HG03571 (cell line): ENCODE results near the gene ATP8B4.

ENCODE experiments used
- ATAC-seq: cut with Tn5 transposase; IDR thresholded peaks from one replicate; pipeline ENCODE4 v1.9.1; 2021; ENCODE audit not compliant: unreplicated experiment

The ATP8B4 gene

GRCh38 chr15:49901321-49901720, 217.7 kb downstream of the ATP8B4 start:
- no peak for ATAC-seq

GRCh38 chr15:49900903-49901235, 218.2 kb downstream of the ATP8B4 start:
- ATAC-seq, result no peak

GRCh38 chr15:49900006-49900902, 218.8 kb downstream of the ATP8B4 start:
- no peak for ATAC-seq

DNA sequence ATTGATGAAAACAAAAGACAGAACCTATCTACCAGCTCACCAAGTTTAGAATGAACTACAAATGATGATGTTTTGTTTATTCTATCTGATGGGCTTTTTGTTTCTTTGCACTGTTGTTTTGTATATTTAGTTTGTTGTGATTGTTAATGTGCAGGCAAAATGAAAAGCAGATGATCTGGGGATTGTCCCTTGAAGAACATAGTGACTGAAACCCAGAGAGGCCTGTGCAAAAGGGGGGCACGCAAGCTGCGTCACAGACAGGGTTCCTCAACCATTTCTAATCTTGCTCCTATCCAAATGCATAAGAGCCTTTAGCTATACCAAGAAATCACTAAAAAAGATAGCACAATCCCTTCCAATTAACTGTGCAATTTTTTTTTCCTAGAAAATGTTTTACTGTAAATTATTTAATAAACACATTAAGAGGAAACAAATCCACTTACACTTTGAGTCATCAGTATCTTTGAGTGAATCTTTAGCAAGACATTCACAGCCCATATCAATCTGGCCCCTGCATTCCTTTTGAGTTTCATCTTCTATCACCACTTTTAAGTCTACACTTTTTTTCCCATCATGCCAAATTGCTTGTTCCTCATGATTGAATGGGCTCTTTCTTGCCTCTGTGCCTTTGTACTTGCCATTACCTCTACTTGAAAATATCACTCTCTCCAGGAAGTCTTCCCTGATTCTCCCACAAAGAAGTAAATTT, 220.3 kb downstream of the ATP8B4 start:
- ATAC-seq, result no peak

DNA sequence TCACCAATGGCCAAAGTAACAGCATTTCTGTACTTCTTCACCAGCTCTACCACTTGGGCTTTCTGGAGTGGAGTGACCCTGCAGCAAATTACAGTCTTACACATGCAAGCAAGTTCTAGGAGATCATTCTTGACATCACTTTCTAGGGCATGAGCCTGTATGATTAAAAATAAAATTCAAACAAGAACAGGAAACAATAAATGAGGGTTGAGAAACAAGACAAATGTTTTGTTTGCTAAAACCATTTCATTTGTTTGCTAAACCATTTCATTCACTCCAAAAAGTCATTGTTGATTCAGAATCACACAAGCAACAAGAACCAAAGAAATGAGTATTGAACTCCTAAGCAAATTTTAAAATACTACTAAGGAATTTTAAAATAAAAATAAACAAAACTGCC, 220.9 kb downstream of the ATP8B4 start:
- ATAC-seq, result no peak

- ATAC-seq, result no peak
Observed at GRCh38 chr15:49895347-49896223, 223.4 kb downstream of the ATP8B4 start.

DNA sequence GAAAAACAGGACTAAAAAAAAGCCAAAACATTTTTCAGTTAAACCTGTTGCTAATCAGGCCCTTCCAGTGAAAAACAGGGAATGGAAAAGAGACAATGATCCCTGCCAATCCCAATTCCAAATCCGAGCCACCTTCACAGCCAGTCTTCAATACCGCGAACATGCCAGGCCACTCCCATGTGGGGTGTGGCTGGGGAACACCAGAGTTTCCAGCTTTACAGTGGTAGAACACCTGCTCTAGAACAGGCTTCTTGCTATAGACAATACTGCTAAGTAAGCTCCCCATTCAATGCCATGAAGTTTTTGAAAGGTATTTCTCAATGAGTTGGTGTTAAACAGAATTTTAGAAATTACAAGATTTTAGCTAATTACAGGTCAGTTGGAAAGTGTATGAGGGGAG, 228.3 kb downstream of the ATP8B4 start:
- no peak for ATAC-seq

DNA sequence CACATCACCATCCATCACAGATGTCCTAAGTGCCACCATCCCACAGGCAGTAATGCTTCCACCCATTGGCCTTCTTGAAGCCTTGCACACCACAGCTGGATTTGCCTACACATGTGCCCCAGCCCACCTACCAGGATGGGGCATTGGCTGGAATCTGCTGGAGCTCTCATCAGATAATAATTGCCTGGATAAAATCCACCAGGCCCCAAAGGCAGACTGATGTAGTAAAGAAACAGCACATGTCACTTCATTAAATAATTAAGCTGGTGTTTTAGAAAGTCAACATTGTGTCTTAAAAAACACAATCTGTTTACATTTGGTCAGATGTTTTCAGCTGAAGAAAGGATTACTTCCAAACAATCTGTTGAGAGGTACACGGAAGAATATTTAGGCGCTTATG, 229.5 kb downstream of the ATP8B4 start:
- ATAC-seq, result no peak

GRCh38 chr15:49888734-49889133, 230.3 kb downstream of the ATP8B4 start:
- no peak for ATAC-seq

DNA sequence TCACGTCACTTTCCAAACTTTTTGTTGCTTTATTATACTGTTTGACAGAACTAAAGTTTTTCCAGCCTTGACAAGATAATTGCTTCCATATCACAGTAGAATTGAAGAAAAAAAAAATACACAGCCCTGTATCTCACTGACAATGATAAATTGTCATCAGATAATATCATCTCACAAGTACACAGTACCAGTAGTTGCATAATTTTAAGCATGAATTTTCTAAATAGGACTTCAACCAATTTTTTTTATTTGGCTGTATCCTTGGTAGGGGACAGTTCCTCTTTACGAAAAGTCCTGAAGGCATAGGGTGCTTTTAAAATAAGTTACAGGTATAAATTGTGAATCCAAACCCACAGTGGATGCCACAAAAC, 230.7 kb downstream of the ATP8B4 start:
- ATAC-seq, result no peak

- no peak for ATAC-seq
Observed at GRCh38 chr15:49887659-49888322, 231.2 kb downstream of the ATP8B4 start.

DNA sequence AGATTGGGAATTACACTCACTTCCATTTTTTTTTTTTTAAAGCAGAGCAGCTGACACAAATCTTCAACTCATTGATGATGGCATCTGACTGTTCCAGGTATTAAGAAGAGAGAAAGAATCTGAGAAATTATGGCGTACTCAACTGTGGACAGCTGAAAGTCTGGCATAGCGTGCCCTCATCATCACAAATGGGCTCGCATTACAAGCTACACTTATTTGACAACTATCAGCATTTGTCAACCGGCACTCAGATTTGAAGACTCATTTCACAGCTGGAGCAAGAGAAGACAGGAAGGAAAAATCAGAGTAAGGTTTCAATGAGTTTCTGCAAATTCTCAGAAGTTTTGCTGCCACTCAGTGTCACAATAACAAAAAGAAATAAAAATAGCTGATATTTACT, 235.9 kb downstream of the ATP8B4 start:
- ATAC-seq, result no peak

DNA sequence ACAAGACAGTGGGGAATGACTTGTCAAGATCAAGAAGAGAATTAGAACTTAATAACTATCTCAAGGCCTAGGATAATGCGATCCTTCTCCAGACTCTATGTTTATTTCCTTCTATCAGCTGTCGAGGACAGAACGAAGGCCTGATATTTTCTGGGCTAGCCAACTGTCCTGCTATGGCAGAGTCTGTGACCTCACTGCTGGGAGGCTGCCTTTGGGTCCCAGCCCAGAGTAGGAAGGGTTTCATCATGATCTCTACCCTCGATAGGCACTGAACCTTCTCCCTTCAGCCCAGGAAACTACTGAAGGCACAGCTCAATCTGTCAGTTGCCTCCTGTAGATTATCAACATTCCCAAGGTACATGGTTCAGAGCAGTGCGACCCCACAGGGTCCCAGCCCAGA, 237.2 kb downstream of the ATP8B4 start:
- no peak for ATAC-seq

GRCh38 chr15:49881433-49881832, 237.6 kb downstream of the ATP8B4 start:
- no peak for ATAC-seq

DNA sequence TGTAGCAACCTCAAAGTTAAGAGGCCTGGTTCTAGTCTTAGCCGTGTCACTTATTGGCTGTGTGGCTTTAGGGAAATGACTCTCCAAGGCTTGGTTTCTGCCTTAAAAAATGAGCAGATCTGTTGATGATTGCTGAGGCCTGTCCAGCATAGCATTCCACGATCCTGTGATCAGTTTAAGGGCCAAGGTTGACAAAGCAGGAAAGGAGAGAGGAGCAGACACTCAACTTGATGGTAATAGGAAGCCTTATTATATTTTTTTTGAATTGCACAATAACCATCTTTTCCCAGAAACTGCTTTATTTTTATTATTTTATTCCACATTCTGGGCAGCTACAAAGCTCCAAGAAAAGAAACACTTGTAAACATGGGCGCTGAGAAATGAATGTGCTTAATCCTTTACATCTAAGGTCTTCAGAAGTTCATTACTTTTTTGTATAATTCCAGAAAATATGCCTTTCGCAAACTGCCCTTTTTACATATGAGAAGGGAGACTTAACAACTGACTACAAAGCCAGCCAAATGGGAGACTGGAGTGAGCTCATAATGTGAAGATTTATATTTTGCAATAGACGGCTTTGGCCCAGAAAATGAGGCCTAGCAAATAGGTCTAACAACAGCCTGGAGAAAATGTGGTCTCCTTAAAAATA, 241.0 kb downstream of the ATP8B4 start:
- ATAC-seq, result no peak

DNA sequence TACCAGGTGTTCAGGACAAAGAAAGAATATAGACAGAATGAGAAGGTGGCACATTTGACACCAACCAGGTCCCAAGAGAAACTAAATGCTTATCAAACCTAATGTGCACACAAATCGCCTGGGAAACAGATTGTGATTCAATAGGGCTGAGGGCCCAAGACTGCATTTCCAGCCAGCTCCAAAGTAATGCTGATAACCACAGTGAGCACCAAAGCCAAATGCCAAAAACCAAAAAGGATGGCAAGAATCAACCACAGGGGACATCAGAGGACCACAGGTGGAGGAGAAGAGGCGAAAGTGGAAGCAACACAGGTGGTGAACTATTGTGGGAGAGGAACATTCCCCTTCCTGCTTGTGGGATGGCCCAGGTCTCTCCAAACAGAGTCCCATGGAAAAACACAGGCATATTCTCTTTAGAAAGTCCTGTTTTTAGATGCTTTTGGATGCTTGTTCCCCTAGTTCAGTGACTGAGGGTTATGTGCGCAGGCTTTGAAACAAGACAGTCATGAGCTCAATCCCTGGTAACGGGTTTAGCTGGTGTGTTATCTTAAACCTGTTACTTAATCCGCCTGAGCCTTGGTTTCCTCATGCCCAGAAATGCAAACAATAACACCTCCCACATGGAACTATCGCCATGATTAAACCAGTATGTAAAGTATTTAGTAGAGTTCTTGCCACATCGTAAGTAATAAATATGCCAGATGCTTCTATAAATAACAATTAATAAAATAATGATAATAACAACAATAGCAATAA, 241.7 kb downstream of the ATP8B4 start:
- no peak for ATAC-seq

GRCh38 chr15:49876401-49877038, 242.5 kb downstream of the ATP8B4 start:
- ATAC-seq, result no peak

DNA sequence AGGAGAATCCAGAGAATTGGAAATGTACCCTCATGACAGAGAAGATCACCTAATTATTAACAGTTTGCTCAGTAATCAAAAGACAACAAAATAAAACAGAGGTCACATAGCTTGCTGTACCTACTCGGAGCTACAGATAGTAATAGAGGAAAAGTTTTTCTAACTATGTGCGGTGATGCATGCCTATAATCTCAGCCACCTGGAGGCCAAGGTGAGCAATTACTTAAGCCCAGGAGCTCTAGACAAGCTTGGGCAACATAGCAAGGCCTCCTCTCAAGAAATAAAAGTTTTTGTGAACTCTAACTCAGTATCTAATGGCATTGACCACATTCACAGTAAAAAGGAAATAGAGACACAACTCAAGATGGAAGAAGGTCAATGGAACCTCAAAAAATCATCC, 243.6 kb downstream of the ATP8B4 start:
- no peak for ATAC-seq

GRCh38 chr15:49870472-49870871, 248.6 kb downstream of the ATP8B4 start:
- ATAC-seq, result no peak
